Choroid plexus epithelial cell (primary cell): Measurements from ENCODE around the gene SKIL.
"Not testable (repeated sequence)": the region's sequence is repeated elsewhere in the genome, so short reads cannot be mapped to it uniquely, and the experiment has no call there.

ENCODE experiments used
- DNase-seq: peaks from one replicate; pipeline ENCODE4 v3.0.0-alpha.2; 2010; ENCODE audit warnings: low read depth
- H3K4me3 ChIP-seq: 2 replicates; pipeline ENCODE4 v1.5.1; 2011; ENCODE audit warnings: low read depth, mild to moderate bottlenecking, control low read depth, low read length, moderate library complexity
- TF ChIP-seq, protein P1 (sequence below): conservative IDR thresholded peaks from 2 replicates; pipeline ENCODE4 v1.5.1; 2011; ENCODE audit warnings: low read depth, mild to moderate bottlenecking, control low read depth, inconsistent platforms, low read length, moderate library complexity

The SKIL gene

DNA sequence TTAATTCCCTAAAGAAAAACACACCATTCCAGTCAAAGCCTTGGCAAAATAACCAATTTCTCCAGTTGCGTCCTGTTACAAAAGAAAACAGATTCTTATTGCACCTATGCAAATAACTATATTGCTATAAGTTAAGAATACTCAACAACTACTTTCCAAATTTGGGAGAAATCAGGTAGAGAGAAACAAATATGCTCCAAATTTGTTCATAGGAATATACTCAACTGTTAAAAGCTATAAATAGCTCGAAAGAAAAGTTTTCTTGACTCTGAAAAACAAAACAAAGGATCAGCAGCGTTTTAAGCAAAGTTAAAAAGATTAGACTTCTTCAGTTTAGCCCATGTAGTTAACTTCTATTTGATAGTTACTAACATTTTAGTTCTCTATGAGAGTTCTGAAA, 20.1 kb upstream of the SKIL start:
- DNase-seq = no peak
- no peak overlapping the region for H3K4me3 ChIP-seq
- TF ChIP-seq, protein P1, sequence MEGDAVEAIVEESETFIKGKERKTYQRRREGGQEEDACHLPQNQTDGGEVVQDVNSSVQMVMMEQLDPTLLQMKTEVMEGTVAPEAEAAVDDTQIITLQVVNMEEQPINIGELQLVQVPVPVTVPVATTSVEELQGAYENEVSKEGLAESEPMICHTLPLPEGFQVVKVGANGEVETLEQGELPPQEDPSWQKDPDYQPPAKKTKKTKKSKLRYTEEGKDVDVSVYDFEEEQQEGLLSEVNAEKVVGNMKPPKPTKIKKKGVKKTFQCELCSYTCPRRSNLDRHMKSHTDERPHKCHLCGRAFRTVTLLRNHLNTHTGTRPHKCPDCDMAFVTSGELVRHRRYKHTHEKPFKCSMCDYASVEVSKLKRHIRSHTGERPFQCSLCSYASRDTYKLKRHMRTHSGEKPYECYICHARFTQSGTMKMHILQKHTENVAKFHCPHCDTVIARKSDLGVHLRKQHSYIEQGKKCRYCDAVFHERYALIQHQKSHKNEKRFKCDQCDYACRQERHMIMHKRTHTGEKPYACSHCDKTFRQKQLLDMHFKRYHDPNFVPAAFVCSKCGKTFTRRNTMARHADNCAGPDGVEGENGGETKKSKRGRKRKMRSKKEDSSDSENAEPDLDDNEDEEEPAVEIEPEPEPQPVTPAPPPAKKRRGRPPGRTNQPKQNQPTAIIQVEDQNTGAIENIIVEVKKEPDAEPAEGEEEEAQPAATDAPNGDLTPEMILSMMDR = no peak

DNA sequence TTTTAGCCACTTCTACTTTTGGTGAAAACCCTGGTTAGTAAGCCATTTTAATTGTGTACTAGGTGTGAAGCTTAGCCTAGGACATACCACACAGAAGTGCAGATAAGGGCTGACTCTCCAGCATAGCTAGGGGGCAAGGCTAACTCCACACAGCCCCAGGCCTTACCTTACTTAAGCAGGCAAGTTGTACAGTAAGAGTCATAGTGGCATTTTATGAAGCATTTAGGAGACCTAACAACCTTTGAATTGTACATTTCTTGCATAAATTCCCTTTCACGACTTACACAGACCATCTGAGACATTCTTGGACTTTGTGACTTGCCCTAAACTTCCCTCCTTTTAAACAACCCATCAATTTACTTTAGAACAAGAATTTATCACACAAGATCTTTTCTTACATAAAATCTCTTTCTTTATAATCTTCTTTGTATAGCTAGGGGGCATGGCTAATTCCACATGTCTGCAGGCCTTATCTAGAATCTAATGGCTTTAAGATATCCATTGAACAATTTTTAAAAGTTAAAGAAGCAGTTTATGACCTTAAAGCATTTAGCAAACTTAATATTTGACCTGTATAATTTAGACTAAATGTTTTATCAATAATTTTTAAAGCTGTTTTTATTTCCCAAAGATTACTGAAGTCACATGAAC, 18.7 kb upstream of the SKIL start:
- no peak overlapping the region for H3K4me3 ChIP-seq
- TF ChIP-seq, protein P1 = no peak
- no peak for DNase-seq

DNA sequence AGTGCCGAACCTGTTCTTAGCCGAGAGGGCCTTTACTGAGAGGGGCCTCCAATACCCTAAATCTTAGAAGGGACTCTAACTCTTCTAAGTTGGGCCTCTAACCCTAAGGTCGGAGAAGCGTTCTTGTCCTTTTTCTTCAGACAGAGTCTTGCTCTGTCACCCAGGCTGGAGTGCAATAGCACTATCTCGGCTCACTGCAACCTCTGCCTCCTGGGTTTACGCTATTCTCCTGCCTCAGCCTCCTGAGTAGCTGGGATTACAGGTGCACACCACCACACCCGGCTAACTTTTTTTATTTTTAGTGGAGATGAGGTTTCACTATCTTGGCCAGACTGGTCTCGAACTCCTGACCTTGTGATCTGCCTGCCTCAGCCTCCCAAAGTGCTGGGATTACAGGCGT, 15.2 kb upstream of the SKIL start:
- H3K4me3 ChIP-seq, DNase-seq: not testable (repeated sequence)

DNA sequence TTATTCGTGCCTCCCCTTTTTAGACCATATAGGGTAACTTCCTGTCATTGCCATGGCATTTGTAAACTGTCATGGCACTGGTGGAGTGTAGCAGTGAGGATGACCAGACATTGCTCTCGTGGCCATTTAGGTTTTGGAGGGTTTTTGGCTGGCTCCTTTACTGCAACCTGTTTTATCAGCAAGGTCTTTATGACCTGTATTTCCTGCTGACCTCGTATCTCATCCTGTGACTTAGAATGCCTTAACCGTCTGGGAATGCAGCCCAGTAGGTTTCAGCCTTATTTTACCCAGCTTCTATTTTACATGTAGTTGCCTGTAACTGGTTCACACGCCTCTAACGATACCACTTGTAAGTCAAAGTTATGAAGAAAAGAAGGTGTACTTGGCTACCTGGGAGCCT, 13.7 kb upstream of the SKIL start:
- H3K4me3 ChIP-seq, DNase-seq: not testable (repeated sequence)

DNA sequence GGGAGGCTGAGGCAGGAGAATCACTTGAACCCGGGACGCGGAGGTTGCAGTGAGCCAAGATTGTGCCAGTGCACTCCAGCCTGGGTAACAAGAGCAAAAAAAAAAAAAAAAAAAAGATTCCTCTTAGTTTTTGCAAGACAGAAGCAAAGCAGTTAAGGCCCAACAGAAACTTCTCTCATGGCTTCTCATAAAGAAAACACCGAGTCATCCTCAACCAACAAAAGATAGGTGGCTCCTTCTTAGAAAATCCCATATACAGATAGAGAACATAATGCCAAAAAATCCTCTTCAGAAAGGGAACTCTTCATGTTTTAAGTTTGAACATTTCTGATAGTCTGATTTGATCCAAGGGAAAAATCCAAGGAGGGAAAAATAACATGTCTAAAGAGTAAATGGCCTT, 12.5 kb upstream of the SKIL start:
- TF ChIP-seq, protein P1 = no peak
- no peak for DNase-seq
- no peak overlapping the region for H3K4me3 ChIP-seq

DNA sequence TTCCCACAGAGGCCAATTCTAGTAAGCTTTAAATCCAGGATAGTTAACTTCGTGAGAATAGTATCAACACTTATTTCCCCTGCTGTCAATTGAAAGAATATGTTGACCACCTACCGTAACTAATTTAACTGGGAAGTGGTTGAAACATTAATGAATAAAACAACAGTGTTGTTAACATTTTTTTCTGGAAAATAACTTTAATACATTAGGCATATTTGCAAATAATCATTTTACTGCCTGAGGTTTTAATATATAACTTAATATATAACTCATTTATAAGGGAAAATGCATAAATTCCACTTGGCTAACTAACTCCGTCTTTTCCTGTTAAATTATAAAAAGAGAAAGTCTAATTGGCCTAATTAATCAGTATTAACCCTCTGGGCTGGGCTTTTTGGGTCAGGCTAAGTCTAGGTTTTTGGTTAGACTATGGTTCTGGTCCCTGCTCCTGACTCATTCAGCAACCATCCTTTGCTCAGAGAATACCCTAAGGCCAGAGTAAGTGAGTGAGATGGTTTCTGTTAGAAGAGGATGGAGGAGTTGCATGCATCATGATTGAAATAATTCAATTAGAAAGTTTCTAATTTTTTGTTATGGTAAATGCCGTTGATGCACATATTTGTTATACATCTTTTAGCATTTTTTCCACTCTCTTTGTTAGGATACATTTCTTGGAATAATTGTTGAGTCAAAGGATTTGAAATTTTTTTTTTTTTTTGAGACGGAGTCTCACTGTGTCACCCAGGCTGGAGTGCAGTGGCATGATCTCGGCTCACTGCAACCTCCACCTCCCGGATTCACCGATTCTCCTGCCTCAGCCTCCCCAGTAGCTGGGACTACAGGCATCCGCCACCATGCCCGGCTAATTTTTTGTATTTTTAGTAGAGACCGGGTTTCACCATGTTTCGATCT, 10.8 kb upstream of the SKIL start:
- DNase-seq = peak; percentile 33
- TF ChIP-seq, protein P1 = no peak
- no peak overlapping the region for H3K4me3 ChIP-seq

DNA sequence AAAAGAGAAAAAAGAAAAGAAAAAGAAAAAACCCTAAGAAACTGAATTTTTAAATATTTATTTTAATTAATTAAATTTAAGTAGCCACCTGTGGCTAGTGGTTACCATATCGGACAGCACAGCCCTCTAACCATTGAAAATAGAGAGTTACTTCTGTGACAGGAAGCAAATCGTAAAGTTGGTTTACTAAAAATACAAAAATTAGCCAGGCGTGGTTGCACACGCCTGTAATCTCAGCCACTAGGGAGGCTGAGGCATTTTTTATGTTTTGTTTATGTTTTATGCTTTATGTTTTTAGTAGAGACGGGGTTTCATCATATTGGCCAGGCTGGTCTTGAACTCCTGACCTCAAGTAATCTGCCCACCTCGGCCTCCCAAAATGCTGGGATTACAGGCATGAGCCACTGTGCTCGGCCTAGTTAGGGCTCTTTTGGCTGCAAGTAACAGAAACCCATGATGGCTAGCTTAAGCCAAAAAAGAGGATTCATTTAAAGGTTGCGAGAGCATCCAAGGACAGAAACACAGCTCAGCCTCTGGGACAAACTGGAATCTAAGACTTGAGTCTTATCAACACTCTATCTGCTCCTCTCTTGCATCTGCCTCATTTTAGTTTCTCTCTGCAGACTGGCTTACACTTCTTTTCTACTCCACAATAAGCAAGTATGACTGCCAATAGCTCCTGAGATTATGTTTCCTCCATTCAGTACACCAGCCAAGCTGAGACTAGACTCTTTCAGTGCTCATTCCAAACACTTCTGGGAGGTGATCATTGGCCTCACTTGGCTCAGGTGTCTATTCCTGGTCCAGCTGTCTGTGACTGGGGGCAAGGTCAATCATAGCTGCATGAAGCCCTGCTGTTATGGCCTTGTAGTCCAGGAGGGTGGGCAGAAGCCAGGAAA, 6.8 kb upstream of the SKIL start:
- TF ChIP-seq, protein P1 = no peak
- H3K4me3 ChIP-seq = no peak overlapping the region
- no peak for DNase-seq
